Aorta (tissue), 5 donors: ENCODE results near the gene ATAD1. TPM values are rescaled to one million over a fixed set of nuclear protein-coding genes. Genes with fewer than 3 reads are reported as not detected.

Experiments
- ATAC-seq: fragments of 200-7000 bp; cut with Tn5 transposase; one replicate; pipeline ENCODE4 v1.9.1; 2022; ENCODE audit warnings: moderate library complexity; ENCODE audit not compliant: low FRiP score
- DNase-seq, 2 donors: peaks; one replicate each; pipeline ENCODE4 v3.0.0-alpha.2; 2020
- H3K27ac ChIP-seq, 2 donors: one replicate each; pipeline ENCODE4 v1.5.1; 2013; ENCODE audit warnings: low read length in 2 of 2, mild to moderate bottlenecking in 2 of 2, moderate library complexity in 2 of 2, control low read depth in 1 of 2, inconsistent platforms in 1 of 2, low read depth in 1 of 2
- H3K27me3 ChIP-seq, 2 donors: one replicate each; pipeline ENCODE4 v1.6.1; 2013; ENCODE audit warnings: control low read depth in 1 of 2, low read length in 1 of 2, mild to moderate bottlenecking in 1 of 2, moderate library complexity in 1 of 2; ENCODE audit not compliant: insufficient read depth in 2 of 2, control insufficient read depth in 1 of 2
- H3K36me3 ChIP-seq, 2 donors: one replicate each; pipeline ENCODE4 v1.6.1; 2013; ENCODE audit warnings: control low read depth in 1 of 2, low read length in 1 of 2, mild to moderate bottlenecking in 1 of 2; ENCODE audit not compliant: insufficient read depth in 2 of 2, control insufficient read depth in 1 of 2
- H3K4me1 ChIP-seq, 2 donors: one replicate each; pipeline ENCODE4 v1.6.1; 2013; ENCODE audit warnings: low read length in 2 of 2, control low read depth in 1 of 2, mild to moderate bottlenecking in 1 of 2, moderate library complexity in 1 of 2; ENCODE audit not compliant: insufficient read depth in 2 of 2, control insufficient read depth in 1 of 2
- H3K4me3 ChIP-seq, 2 donors: one replicate each; pipeline ENCODE4 v1.5.1; 2013; ENCODE audit warnings: low read length in 2 of 2, control low read depth in 1 of 2, mild to moderate bottlenecking in 1 of 2
- H3K9me3 ChIP-seq: one replicate; pipeline ENCODE4 v1.6.1; 2013; ENCODE audit warnings: mild to moderate bottlenecking, low read length; ENCODE audit not compliant: control insufficient read depth
- WGBS, 2 donors: extraction: QIAGEN DNeasy Blood & Tissue Kit; methylation state at CpG; one replicate each; pipeline ENCODE4 v1.1.7; 2013; 5-methylcytosine and 5-hydroxymethylcytosine counted together
- intact Hi-C, 2 donors: fragments of 100-400 bp; cut with DNase I; formaldehyde crosslinking; loops; one replicate each; pipeline versions ENCODE4 v1.14.2 to v1.15.0; 2022
- polyA plus RNA-seq, 2 donors: library from polyadenylated mRNA; stranded (reverse); fragments of 200-250 nt; gene quantifications; one replicate each; pipeline ENCODE4 v1.2.3, GENCODE V29; 2013
- total RNA-seq, 2 donors: library from RNA; stranded (reverse); fragmentation: NEBNext Ultra II Directional; extraction: Animal tissue kit (Norgen Biotek cat#: 25700); gene quantifications; one replicate each; pipeline ENCODE4 v1.2.1, GENCODE V29; 2021
- donor health status: healthy with polysubstance abuse.
- donor health status: Bipolar disorder and iron deficiency.
- donor health status: DM: no; HTN: no; CAD: no.
- donor health status: DM: no; HTN: no; CAD: no.
- donor health status: DM: yes; HTN: yes; CAD: no.

Gene ATAD1
- total and polyA plus RNA-seq, 4 donors: 18.8 to 43.4 (median 32.1) TPM

- DNase-seq (no peak), ATAC-seq (no peak)
- intact Hi-C loops: no loop called here
- H3K27ac ChIP-seq: no peak overlapping the region
- H3K9me3 ChIP-seq: peaks cover 1% of the 10 kb centered on the region
- no peaks in the 10 kb centered on the region for H3K27me3 ChIP-seq
- H3K4me3 ChIP-seq: no peak overlapping the region
- 88 to 90% methylated on average over 11 of the region's 11 CpGs for WGBS, 2 donors
- H3K36me3 ChIP-seq: peaks cover 0 to 2% of the 10 kb centered on the region in 2 donors
- H3K4me1 ChIP-seq: no peaks in the 10 kb centered on the region
These were observed 105.0 kb downstream of the ATAD1 start for GRCh38 chr10:87712913-87713616.

DNA sequence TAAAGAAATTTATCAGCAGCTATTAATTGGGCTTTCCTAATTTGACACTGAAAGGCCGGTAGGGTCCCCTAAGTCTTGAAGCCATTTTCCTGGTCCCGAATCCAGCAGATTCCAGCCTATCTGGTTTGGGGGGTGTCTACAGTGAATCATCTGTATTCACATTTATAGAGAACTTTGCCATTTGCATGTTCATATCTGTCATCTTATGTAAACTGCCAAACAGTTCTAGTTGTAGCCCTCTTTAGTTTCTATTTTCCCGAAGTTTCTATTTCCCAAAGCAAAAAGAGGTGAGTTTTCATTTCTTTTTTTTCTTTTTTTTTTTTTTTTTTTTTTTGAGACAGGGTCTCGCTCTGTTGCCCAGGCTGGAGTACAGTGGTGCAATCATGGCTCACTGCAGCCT, 110.8 kb downstream of the ATAD1 start:
- no peaks in the 10 kb centered on the region for H3K27me3 ChIP-seq
- intact Hi-C loops: no loop called here
- WGBS, 2 donors: 94 to 96% methylated on average over 3 to 4 of the region's 4 CpGs
- H3K9me3 ChIP-seq: peaks cover 1% of the 10 kb centered on the region
- no peaks in the 10 kb centered on the region for H3K4me1 ChIP-seq
- ATAC-seq: no peak
- DNase-seq: no peak
- no peak overlapping the region for H3K4me3 ChIP-seq
- no peak overlapping the region for H3K27ac ChIP-seq
- H3K36me3 ChIP-seq: peaks cover 0 to 2% of the 10 kb centered on the region in 2 donors

DNA sequence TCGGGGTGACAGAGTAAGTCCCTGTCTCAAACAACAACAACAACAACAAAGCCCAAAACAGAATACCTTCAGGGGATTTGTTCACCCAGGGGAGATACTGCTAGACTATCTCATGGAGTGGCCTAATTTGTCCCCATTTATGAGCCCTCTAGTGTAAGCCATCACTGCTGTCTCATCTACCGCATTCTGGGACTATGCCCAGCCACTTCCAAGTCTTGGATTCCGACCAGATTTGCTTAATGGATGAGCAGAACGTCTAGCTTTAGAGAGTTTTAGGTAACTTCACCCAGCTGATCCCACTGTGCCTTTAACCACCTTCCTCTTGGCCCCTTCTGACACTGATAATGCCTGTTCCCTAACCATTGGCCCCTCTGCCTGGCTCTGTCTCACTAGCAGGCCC, 111.3 kb downstream of the ATAD1 start:
- DNase-seq: no peak
- H3K4me3 ChIP-seq: no peak overlapping the region
- H3K36me3 ChIP-seq: peaks cover 0 to 2% of the 10 kb centered on the region in 2 donors
- no peak overlapping the region for H3K27ac ChIP-seq
- H3K4me1 ChIP-seq: no peaks in the 10 kb centered on the region
- intact Hi-C loops: no loop called here
- peaks cover 1% of the 10 kb centered on the region for H3K9me3 ChIP-seq
- WGBS, 2 donors: 79 to 87% methylated on average over 4 of the region's 4 CpGs
- H3K27me3 ChIP-seq: no peaks in the 10 kb centered on the region
- ATAC-seq: no peak

DNA sequence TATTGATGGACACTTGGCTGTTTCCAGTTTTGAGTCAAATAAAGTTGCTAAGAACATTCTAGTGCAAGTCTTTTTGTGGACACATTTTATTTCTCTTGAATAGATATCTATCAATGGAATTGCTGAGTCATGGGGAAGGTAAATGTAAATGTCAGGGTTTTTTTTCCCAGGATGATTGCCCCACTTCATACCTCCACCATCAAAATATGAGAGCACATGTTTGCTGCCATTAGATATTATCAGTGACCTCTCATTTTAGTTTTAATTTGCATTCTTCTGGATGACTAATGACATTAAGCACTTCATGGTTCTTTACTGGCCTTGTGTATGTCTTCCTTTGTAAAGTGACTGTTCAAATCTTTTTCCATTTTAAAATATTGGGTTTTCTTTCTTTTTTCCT, 112.7 kb downstream of the ATAD1 start:
- Histone ChIP-seq H3K36me3 (peaks cover 0 to 2% of the 10 kb centered on the region in 2 donors), H3K27ac (no peak overlapping the region), H3K4me1 (no peaks in the 10 kb centered on the region), H3K27me3 (no peaks in the 10 kb centered on the region), H3K9me3 (peaks cover 1% of the 10 kb centered on the region), H3K4me3 (no peak overlapping the region)
- no peak for ATAC-seq
- intact Hi-C loops: no loop called here
- DNase-seq: no peak

GRCh38 chr10:87703771-87704170, 114.3 kb downstream of the ATAD1 start:
- no peak for ATAC-seq

DNA sequence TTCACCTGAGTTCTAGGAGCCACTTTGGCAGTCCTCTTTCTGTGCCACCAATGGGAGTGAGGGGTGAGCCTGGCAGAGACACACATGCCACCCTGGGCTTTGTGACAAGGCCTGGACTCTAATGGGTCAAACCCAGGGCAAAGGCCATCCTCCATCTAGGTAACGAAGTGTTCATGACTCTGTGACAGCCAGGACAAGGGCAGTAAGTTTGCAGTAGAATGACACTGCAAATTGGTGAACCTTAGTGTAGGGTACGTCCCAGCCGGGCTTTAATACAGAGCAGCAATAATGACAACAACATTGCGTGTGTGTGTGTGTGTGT, 115.1 kb downstream of the ATAD1 start:
- no peak overlapping the region for H3K4me3 ChIP-seq
- H3K4me1 ChIP-seq: peaks cover 0 to 1% of the 10 kb centered on the region in 2 donors
- WGBS, 2 donors: 94 to 95% methylated on average over 4 of the region's 4 CpGs
- H3K27ac ChIP-seq: no peak overlapping the region
- no peaks in the 10 kb centered on the region for H3K27me3 ChIP-seq
- H3K36me3 ChIP-seq: no peaks in the 10 kb centered on the region
- no peaks in the 10 kb centered on the region for H3K9me3 ChIP-seq
- intact Hi-C loops: no loop called here
- DNase-seq (no peak), ATAC-seq (peak; percentile 47)

More at GRCh38 chr10:87703771-87704170, 114.3 kb downstream of the ATAD1 start:
- Histone ChIP-seq H3K4me3 (no peak overlapping the region), H3K27me3 (no peaks in the 10 kb centered on the region), H3K27ac (no peak overlapping the region), H3K4me1 (peaks cover 0 to 1% of the 10 kb centered on the region in 2 donors), H3K9me3 (no peaks in the 10 kb centered on the region), H3K36me3 (no peaks in the 10 kb centered on the region)
- DNase-seq: no peak
- intact Hi-C loops: no loop called here
- WGBS, 2 donors: 50 to 57% methylated on average over 1 of the region's 1 CpG

- no peaks in the 10 kb centered on the region for H3K9me3 ChIP-seq
- intact Hi-C loops: no loop called here
- ATAC-seq (peak; percentile 63), DNase-seq (no peak)
- no peak overlapping the region for H3K27ac ChIP-seq
- peaks cover 0 to 1% of the 10 kb centered on the region in 2 donors for H3K4me1 ChIP-seq
- H3K4me3 ChIP-seq: no peak overlapping the region
- 83 to 88% methylated on average over 9 of the region's 9 CpGs for WGBS, 2 donors
- no peaks in the 10 kb centered on the region for H3K27me3 ChIP-seq
- H3K36me3 ChIP-seq: no peaks in the 10 kb centered on the region
These were observed 115.6 kb downstream of the ATAD1 start for GRCh38 chr10:87702260-87702972.
